Muscle of arm (tissue), 12 donors: ENCODE measurements around the gene LHFPL2. TPM values are rescaled to one million over a fixed set of nuclear protein-coding genes. Genes with fewer than 3 reads are reported as not detected.
"Not testable (repeated sequence)": the region's sequence is repeated elsewhere in the genome, so short reads cannot be mapped to it uniquely, and the experiment has no call there.

Experiments
- DNase-seq: peaks from one replicate; pipeline ENCODE4 v3.0.0-alpha.2; 2013
- polyA plus RNA-seq, 12 donors: library from polyadenylated mRNA; unstranded; fragments of 120-200 nt; gene quantifications; one replicate each; pipeline ENCODE4 v1.2.1, GENCODE V29; 2013; ENCODE audit not compliant: insufficient read length in 12 of 12

The LHFPL2 gene
- polyA plus RNA-seq, 12 donors: 47.8 to 111 (median 57.5) TPM; not detected in 1

- no peak for DNase-seq
Observed at GRCh38 chr5:78622302-78622971, 26.1 kb downstream of the LHFPL2 start.

GRCh38 chr5:78621291-78621738 is 27.3 kb downstream of the LHFPL2 start:
- DNase-seq: no peak

- not testable (repeated sequence) for DNase-seq
Observed at GRCh38 chr5:78620119-78620518, 28.5 kb downstream of the LHFPL2 start.

- DNase-seq: no peak
Observed at GRCh38 chr5:78618303-78618702, 30.3 kb downstream of the LHFPL2 start.

- DNase-seq: no peak
Observed at GRCh38 chr5:78615697-78616096, 32.9 kb downstream of the LHFPL2 start.

GRCh38 chr5:78614816-78615215 is 33.8 kb downstream of the LHFPL2 start:
- DNase-seq: no peak

- no peak for DNase-seq
Observed at GRCh38 chr5:78613756-78614155, 34.8 kb downstream of the LHFPL2 start.

- no peak for DNase-seq
Observed at GRCh38 chr5:78613151-78613533, 35.4 kb downstream of the LHFPL2 start.

- DNase-seq: no peak
Observed at GRCh38 chr5:78612227-78613150, 36.1 kb downstream of the LHFPL2 start.

GRCh38 chr5:78611126-78611605 is 37.4 kb downstream of the LHFPL2 start:
- no peak for DNase-seq

- DNase-seq: no peak
Observed at GRCh38 chr5:78610636-78611035, 37.9 kb downstream of the LHFPL2 start.

- DNase-seq: no peak
Observed at GRCh38 chr5:78610163-78610583, 38.4 kb downstream of the LHFPL2 start.

- DNase-seq: no peak
Observed at GRCh38 chr5:78607864-78608263, 40.7 kb downstream of the LHFPL2 start.

- DNase-seq: no peak
Observed at GRCh38 chr5:78606241-78606640, 42.3 kb downstream of the LHFPL2 start.

GRCh38 chr5:78605611-78606010 is 43.0 kb downstream of the LHFPL2 start:
- no peak for DNase-seq

- no peak for DNase-seq
Observed at GRCh38 chr5:78604689-78605285, 43.8 kb downstream of the LHFPL2 start.

- no peak for DNase-seq
Observed at GRCh38 chr5:78603636-78604175, 44.9 kb downstream of the LHFPL2 start.

- no peak for DNase-seq
Observed at GRCh38 chr5:78602400-78602799, 46.2 kb downstream of the LHFPL2 start.

GRCh38 chr5:78601559-78602314 is 46.8 kb downstream of the LHFPL2 start:
- DNase-seq: peak; percentile 83

GRCh38 chr5:78600687-78601414 is 47.7 kb downstream of the LHFPL2 start:
- DNase-seq: peak; percentile 72

GRCh38 chr5:78598973-78599372 is 49.6 kb downstream of the LHFPL2 start:
- no peak for DNase-seq
